ENCODE measurements around the gene KRT71. TPM values are rescaled to one million over a fixed set of nuclear protein-coding genes. Genes with fewer than 3 reads are reported as not detected.

KRT71 gene
- total RNA-seq, 4 donors from 2014 or later, result 0.32 to 61.7 (median 1.6) TPM; not detected in 1

DNA sequence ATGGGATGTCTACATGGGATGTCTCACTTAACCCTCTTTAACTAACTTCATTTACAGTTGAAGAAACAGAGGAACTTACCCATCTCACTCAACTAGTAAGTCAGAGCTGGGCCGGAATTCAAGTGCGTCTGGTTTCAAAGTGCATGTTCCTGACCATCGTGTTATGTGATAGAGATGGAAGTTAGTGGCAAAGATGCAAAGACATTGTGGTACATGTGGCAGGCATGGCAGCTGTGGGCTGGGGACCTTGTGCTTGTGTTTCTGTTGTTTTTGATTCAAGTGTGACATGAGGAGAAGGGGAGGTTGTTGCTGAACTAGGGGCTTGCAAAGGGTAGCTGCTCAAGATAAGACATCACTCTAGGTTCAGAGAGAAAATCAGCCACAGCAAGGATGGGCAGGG is 23.0 kb upstream of the KRT71 start:
- no peak overlapping the region for H3K4me3 ChIP-seq (ENCODE audit: low read depth, poor library complexity, severe bottlenecking)
- no peak for TF ChIP-seq POLR2A (IDR thresholded peaks at IDR 0.05)
- TF ChIP-seq, protein P1, sequence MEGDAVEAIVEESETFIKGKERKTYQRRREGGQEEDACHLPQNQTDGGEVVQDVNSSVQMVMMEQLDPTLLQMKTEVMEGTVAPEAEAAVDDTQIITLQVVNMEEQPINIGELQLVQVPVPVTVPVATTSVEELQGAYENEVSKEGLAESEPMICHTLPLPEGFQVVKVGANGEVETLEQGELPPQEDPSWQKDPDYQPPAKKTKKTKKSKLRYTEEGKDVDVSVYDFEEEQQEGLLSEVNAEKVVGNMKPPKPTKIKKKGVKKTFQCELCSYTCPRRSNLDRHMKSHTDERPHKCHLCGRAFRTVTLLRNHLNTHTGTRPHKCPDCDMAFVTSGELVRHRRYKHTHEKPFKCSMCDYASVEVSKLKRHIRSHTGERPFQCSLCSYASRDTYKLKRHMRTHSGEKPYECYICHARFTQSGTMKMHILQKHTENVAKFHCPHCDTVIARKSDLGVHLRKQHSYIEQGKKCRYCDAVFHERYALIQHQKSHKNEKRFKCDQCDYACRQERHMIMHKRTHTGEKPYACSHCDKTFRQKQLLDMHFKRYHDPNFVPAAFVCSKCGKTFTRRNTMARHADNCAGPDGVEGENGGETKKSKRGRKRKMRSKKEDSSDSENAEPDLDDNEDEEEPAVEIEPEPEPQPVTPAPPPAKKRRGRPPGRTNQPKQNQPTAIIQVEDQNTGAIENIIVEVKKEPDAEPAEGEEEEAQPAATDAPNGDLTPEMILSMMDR (IDR thresholded peaks at IDR 0.05), result no peak
- intact Hi-C loops (cut with DNase I; ENCODE audit: low total_unique reads), result loop anchor here (5.0 kb wide), 1 partner anchor 291 kb away; no protein-coding TSS in a partner anchor
- DNase-seq (ENCODE audit: low spot score in 2 of 2), result no peak
- WGBS, 2 donors, result 90 to 98% methylated on average over 3 of the region's 3 CpGs

DNA sequence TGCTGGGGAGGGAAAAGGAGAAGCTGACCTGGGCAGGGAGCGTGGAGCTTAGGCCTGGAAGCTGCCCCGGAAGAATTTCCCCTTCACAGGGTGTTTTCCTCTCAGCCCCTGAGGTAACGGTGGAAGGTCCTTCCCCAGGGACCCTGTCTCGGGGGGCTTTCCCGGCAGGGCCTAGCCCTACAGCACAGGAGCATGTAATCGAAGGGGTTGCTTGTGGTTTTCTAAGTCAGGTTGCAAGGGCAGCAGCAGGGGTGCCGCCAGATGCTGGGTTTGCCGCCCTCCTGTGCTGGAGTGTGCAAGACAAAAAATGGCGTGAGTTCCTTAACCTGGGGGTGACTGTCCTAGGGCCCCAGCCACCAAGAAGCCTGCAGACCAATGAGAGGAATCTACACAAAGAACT is 22.3 kb upstream of the KRT71 start:
- 89% methylated on average over 9 of the region's 9 CpGs for WGBS, 2 donors
- intact Hi-C loops (cut with DNase I; ENCODE audit: low total_unique reads), result loop anchor here (5.0 kb wide), 1 partner anchor 292 kb away; no protein-coding TSS in a partner anchor
- H3K4me3 ChIP-seq (ENCODE audit: low read depth, poor library complexity, severe bottlenecking), result no peak overlapping the region
- TF ChIP-seq POLR2A (IDR thresholded peaks at IDR 0.05), result no peak
- TF ChIP-seq, protein P1 (IDR thresholded peaks at IDR 0.05), result no peak
- no peak for DNase-seq (ENCODE audit: low spot score in 2 of 2)

DNA sequence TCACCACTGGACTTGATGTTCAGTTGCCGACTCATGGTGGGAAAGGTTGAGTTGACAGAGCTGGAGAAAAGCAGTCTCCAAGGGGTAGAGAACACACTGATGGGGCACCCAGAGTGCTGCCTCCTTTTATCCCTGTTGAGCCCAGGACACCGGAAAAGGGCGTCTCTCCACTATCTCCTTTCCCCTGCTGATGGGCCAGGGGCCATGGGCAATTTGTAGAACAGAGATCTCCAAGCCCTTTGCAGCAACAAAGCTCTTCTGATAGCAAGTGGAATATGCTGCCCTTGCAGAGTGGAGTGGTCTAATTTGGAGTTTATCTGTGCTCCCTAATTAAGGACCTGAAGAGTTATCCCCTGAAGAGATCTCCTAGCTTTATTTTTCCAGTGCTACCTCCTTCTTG is 20.8 kb upstream of the KRT71 start, which contains the start of gene KRT74:
TSS of gene KRT74 (minus strand) at position 101 of the 400 bp plus-strand sequence. CDS start at position 35, 66 bp downstream.
- DNase-seq (ENCODE audit: low spot score in 2 of 2), result no peak
- intact Hi-C loops (cut with DNase I; ENCODE audit: low total_unique reads), result no loop called here
- no peak for TF ChIP-seq POLR2A (IDR thresholded peaks at IDR 0.05)
- TF ChIP-seq, protein P1 (IDR thresholded peaks at IDR 0.05), result no peak
- WGBS, 2 donors, result 90 to 93% methylated on average over 3 of the region's 3 CpGs
- no peak within 1 kb of the TSS for H3K4me3 ChIP-seq (ENCODE audit: low read depth, poor library complexity, severe bottlenecking)

DNA sequence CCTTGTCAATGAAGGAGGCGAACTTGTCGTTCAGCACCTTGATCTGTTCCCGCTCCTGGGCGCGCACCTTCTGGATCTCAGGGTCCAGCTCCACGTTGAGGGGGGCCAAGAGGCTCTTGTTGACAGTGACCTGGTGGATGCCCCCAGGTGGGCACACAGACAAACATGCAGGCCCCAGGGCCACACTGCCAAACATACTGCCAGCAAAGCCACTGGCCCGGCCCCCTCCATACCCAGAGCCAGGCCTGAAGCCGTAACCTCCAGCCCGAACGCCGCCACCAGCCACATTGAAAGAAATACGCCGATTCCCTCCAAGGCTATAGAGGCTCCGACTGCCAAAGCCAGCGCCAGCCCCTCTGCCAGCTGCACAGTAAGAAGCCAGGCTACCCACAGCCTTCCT is 20.4 kb upstream of the KRT71 start:
- no peak overlapping the region for H3K4me3 ChIP-seq (ENCODE audit: low read depth, poor library complexity, severe bottlenecking)
- 90 to 95% methylated on average over 15 of the region's 15 CpGs for WGBS, 2 donors
- no peak for DNase-seq (ENCODE audit: low spot score in 2 of 2)
- intact Hi-C loops (cut with DNase I; ENCODE audit: low total_unique reads), result no loop called here
- TF ChIP-seq, protein P1 (IDR thresholded peaks at IDR 0.05), result no peak
- no peak for TF ChIP-seq POLR2A (IDR thresholded peaks at IDR 0.05)

- intact Hi-C loops (cut with DNase I; ENCODE audit: low total_unique reads), result no loop called here
- no peak for DNase-seq (ENCODE audit: low spot score in 2 of 2)
- 96 to 98% methylated on average over 8 to 10 of the region's 10 CpGs for WGBS, 2 donors
- no peak overlapping the region for H3K4me3 ChIP-seq (ENCODE audit: low read depth, poor library complexity, severe bottlenecking)
- TF ChIP-seq, protein P1 (IDR thresholded peaks at IDR 0.05), result no peak
- TF ChIP-seq POLR2A (IDR thresholded peaks at IDR 0.05), result no peak
Measured at GRCh38 chr12:52570511-52570910, 17.6 kb upstream of the KRT71 start.

- WGBS, 2 donors, result 87 to 96% methylated on average over 12 of the region's 12 CpGs
- no peak overlapping the region for H3K4me3 ChIP-seq (ENCODE audit: low read depth, poor library complexity, severe bottlenecking)
- no peak for TF ChIP-seq POLR2A (IDR thresholded peaks at IDR 0.05)
- TF ChIP-seq, protein P1 (IDR thresholded peaks at IDR 0.05), result no peak
- no peak for DNase-seq (ENCODE audit: low spot score in 2 of 2)
- intact Hi-C loops (cut with DNase I; ENCODE audit: low total_unique reads), result no loop called here
Measured at GRCh38 chr12:52568111-52568510, 15.2 kb upstream of the KRT71 start.
